DOHH2 (cell line): Measurements from ENCODE around the gene SMC5.

Experiments used
- H3F3A ChIP-seq: fragments of 200-600 bp; sonication (generic), shearing (Covaris generic); 2 replicates; pipeline ENCODE4 v1.6.0; 2016; ENCODE audit warnings: antibody characterized with exemption, mild to moderate bottlenecking; ENCODE audit not compliant: control insufficient read depth, insufficient read depth
- H3K27ac ChIP-seq: fragments of 200-600 bp; sonication (generic); 2 replicates; pipeline ENCODE4 v1.5.1; 2014; ENCODE audit warnings: low read depth, mild to moderate bottlenecking, low read length, moderate library complexity
- H3K27me3 ChIP-seq: fragments of 200-600 bp; sonication (generic); 2 replicates; pipeline ENCODE4 v1.6.1; 2014; ENCODE audit warnings: mild to moderate bottlenecking, low read length, mixed read lengths; ENCODE audit not compliant: control insufficient read depth
- H3K36me3 ChIP-seq: fragments of 200-600 bp; sonication (generic); 2 replicates; pipeline ENCODE4 v1.6.1; 2014; ENCODE audit warnings: mild to moderate bottlenecking, low read length, moderate library complexity, mixed read lengths; ENCODE audit not compliant: control insufficient read depth
- H3K4me1 ChIP-seq: fragments of 200-600 bp; sonication (generic); 2 replicates; pipeline ENCODE4 v1.6.1; 2014; ENCODE audit warnings: mild to moderate bottlenecking, low read length, mixed read lengths; ENCODE audit not compliant: control insufficient read depth
- H3K4me2 ChIP-seq: fragments of 200-600 bp; sonication (generic); 2 replicates; pipeline ENCODE4 v1.6.0; 2014; ENCODE audit warnings: mild to moderate bottlenecking, low read length, moderate library complexity
- H3K4me3 ChIP-seq: fragments of 200-600 bp; sonication (generic); 2 replicates; pipeline ENCODE4 v1.5.1; 2014; ENCODE audit warnings: mild to moderate bottlenecking, low read length, mixed read lengths
- H3K79me2 ChIP-seq: fragments of 200-600 bp; sonication (generic); 2 replicates; pipeline ENCODE4 v1.6.1; 2014; ENCODE audit warnings: mild to moderate bottlenecking, low read length, mixed read lengths; ENCODE audit not compliant: control insufficient read depth
- H3K9me2 ChIP-seq: fragments of 200-600 bp; sonication (generic); replicated peaks from 2 replicates; pipeline ENCODE4 v1.6.1; 2014; ENCODE audit warnings: mild to moderate bottlenecking, low read length, mixed read lengths; ENCODE audit not compliant: control insufficient read depth
- H3K9me3 ChIP-seq: fragments of 200-600 bp; sonication (generic); 2 replicates; pipeline ENCODE4 v1.6.1; 2014; ENCODE audit warnings: antibody characterized with exemption, low read length, mixed read lengths; ENCODE audit not compliant: control insufficient read depth, insufficient read depth
- H4K20me1 ChIP-seq: fragments of 200-600 bp; sonication (generic); 2 replicates; pipeline ENCODE4 v1.6.0; 2014; ENCODE audit warnings: low read depth, mild to moderate bottlenecking, antibody characterized with exemption, low read length, moderate library complexity; ENCODE audit not compliant: control insufficient read depth, insufficient read depth
- CTCF ChIP-seq: fragments of 200-600 bp; sonication (generic); IDR thresholded peaks from one replicate; pipeline ENCODE4 v1.5.1; 2014; ENCODE audit warnings: antibody characterized with exemption, mild to moderate bottlenecking, low read depth, low read length; ENCODE audit not compliant: poor library complexity, severe bottlenecking
- EZH2phosphoT487 ChIP-seq: fragments of 200-600 bp; sonication (generic); IDR thresholded peaks from 2 replicates; pipeline ENCODE4 v1.6.1; 2017; ENCODE audit warnings: borderline replicate concordance, mild to moderate bottlenecking, antibody characterized with exemption, low read length, moderate library complexity, mixed read lengths

Gene SMC5

GRCh38 chr9:70292253-70292652 is 33.5 kb downstream of the SMC5 start:
- Histone ChIP-seq H3K4me2 (no peak overlapping the region), H3K79me2 (peaks cover 47% of the 10 kb centered on the region), H3K36me3 (peaks cover 85% of the 10 kb centered on the region), H3K4me3 (no peak overlapping the region), H3K9me2 (no peaks in the 10 kb centered on the region), H3F3A (no peaks in the 10 kb centered on the region), H3K27ac (no peak overlapping the region), H4K20me1 (no peaks in the 10 kb centered on the region), H3K27me3 (no peaks in the 10 kb centered on the region), H3K9me3 (peaks cover 5% of the 10 kb centered on the region; the same call in 1 of the 2 replicates), H3K4me1 (no peaks in the 10 kb centered on the region)
- TF ChIP-seq CTCF, result no peak
- no peak for TF ChIP-seq EZH2phosphoT487

GRCh38 chr9:70293214-70293613 is 34.4 kb downstream of the SMC5 start:
- TF ChIP-seq CTCF (no peak), EZH2phosphoT487 (no peak)
- no peak overlapping the region for H3K27ac ChIP-seq
- no peaks in the 10 kb centered on the region for H3K9me2 ChIP-seq
- no peak overlapping the region for H3K4me2 ChIP-seq
- H3K36me3 ChIP-seq, result peaks cover 85% of the 10 kb centered on the region
- peaks cover 1% of the 10 kb centered on the region; the same call in 1 of the 2 replicates for H3F3A ChIP-seq
- H3K27me3 ChIP-seq, result no peaks in the 10 kb centered on the region
- peaks cover 47% of the 10 kb centered on the region for H3K79me2 ChIP-seq
- no peak overlapping the region for H3K4me3 ChIP-seq
- no peaks in the 10 kb centered on the region for H4K20me1 ChIP-seq
- H3K9me3 ChIP-seq, result peaks cover 5% of the 10 kb centered on the region; the same call in 1 of the 2 replicates
- no peaks in the 10 kb centered on the region for H3K4me1 ChIP-seq

- Histone ChIP-seq H4K20me1 (no peaks in the 10 kb centered on the region), H3K4me2 (no peak overlapping the region), H3K27ac (no peak overlapping the region), H3K36me3 (peaks cover 87% of the 10 kb centered on the region), H3K27me3 (no peaks in the 10 kb centered on the region), H3K4me1 (no peaks in the 10 kb centered on the region), H3K9me2 (no peaks in the 10 kb centered on the region), H3F3A (peaks cover 4% of the 10 kb centered on the region; the same call in 1 of the 2 replicates), H3K9me3 (no peaks in the 10 kb centered on the region), H3K79me2 (peaks cover 29% of the 10 kb centered on the region), H3K4me3 (no peak overlapping the region)
- TF ChIP-seq CTCF (no peak), EZH2phosphoT487 (no peak)
Measured at GRCh38 chr9:70297141-70297540, 38.4 kb downstream of the SMC5 start.
